GM04504 (cell line): ENCODE measurements around the gene TMEM205.
"Not testable (repeated sequence)": the region's sequence is repeated elsewhere in the genome, so short reads cannot be mapped to it uniquely, and the experiment has no call there.

Experiments used
- DNase-seq: peaks from one replicate; pipeline ENCODE4 v3.0.0-alpha.2; 2012; ENCODE audit warnings: low read depth

The TMEM205 gene

DNA sequence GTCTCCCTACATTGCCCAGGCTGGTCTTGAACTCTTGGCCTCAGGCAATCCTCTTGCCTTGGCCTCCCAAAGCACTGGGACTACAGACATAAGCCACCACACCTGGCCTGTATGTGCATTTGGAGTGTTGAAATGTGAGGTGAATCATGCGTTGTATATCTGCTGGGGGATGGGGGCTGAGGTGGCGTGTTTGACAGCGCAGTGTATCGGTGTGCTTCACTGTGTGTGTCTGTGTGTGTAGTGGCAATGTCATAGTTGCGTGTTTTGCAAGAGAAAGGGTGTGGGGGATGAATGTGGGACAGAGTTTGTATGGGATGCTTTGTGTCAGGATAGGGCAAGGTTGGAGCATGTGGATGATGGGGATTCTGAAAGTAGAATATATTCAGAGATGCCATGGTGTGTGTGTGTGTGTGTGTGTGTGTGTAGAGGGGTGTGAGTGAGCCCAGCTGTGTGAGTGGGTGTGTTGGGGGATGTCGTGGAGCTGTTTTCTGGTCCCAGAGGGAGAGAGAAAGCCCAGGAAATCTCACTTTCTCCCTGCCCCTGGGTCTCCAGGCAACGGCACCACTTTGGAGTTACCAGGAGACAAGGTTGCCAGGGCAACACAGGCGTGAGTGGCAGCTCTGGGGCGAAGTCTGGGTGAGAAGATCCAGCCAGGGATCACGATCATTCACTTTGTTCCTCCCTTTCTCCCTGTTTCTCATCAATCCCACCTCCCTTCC is 27.3 kb upstream of the TMEM205 start:
- no peak for DNase-seq

- no peak for DNase-seq
Observed at GRCh38 chr19:11370744-11371143, 24.7 kb upstream of the TMEM205 start.

GRCh38 chr19:11367528-11367927 is 21.5 kb upstream of the TMEM205 start:
- no peak for DNase-seq

- no peak for DNase-seq
Observed at GRCh38 chr19:11365557-11366117, 19.6 kb upstream of the TMEM205 start.

DNA sequence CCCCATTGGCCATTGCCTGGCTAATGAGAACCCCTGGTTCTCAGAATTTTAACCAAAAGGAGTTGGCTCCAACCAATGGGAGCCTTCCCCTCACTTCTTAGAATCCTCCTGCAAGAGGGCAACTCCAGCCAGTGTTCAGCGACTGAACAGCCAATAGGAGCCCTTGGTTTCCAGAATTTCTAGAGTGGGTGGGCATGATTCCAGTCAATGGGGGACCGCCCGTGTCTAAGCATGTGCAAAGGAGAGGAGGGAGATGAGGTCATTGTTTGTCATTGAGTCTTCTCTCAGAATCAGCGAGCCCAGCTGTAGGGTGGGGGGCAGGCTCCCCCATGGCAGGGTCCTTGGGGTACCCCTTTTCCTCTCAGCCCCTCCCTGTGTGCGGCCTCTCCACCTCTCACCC is 18.9 kb upstream of the TMEM205 start:
- DNase-seq, result no peak

DNA sequence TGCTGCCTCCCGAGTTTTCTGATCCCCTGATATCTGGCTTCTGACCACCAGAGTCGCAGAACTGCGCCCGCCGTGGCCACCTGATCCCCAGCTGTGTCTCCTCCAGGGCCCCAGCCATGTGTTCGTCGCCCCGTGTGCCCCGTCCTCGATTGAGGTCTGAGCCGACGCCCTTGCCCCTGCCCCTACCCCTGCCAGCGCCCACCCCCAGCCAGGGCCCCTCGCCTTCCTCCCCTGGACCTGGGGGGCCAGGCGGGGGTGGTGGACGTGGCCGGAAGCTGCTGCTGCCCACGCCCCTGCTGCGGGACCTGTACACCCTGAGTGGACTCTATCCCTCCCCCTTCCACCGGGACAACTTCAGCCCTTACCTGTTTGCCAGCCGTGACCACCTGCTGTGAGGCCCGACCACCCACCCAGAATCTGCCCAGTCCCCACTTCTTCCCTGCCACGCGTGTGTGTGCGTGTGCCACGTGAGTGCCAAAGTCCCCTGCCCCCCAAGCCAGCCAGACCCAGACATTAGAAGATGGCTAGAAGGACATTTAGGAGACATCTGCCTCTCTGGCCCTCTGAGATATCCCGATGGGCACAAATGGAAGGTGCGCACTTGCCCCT is 18.3 kb upstream of the TMEM205 start:
- no peak for DNase-seq

GRCh38 chr19:11363881-11364280 is 17.8 kb upstream of the TMEM205 start:
- no peak for DNase-seq

- DNase-seq, result no peak
Observed at GRCh38 chr19:11361771-11362731, 16.0 kb upstream of the TMEM205 start.

GRCh38 chr19:11361037-11361770 is 15.1 kb upstream of the TMEM205 start:
- no peak for DNase-seq

- no peak for DNase-seq
Observed at GRCh38 chr19:11359421-11359820, 13.4 kb upstream of the TMEM205 start.

- no peak for DNase-seq
Observed at GRCh38 chr19:11356676-11357550, 10.8 kb upstream of the TMEM205 start.

DNA sequence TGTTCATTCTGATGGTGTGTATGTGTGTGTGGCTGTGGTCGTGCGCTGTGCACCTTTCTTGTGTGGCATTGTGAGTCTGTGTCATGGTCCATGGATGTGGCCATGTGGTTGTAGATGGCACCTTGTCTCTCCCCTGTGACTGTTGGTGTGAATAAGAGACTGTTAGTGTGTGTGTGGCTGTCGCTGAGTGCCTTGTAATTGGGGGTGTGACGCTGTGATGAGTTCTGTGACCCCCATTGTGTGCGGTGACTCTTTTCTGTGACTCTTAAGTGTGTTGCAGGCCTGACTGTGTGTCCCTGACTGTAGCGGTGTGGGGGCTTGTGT is 10.0 kb upstream of the TMEM205 start:
- no peak for DNase-seq

DNA sequence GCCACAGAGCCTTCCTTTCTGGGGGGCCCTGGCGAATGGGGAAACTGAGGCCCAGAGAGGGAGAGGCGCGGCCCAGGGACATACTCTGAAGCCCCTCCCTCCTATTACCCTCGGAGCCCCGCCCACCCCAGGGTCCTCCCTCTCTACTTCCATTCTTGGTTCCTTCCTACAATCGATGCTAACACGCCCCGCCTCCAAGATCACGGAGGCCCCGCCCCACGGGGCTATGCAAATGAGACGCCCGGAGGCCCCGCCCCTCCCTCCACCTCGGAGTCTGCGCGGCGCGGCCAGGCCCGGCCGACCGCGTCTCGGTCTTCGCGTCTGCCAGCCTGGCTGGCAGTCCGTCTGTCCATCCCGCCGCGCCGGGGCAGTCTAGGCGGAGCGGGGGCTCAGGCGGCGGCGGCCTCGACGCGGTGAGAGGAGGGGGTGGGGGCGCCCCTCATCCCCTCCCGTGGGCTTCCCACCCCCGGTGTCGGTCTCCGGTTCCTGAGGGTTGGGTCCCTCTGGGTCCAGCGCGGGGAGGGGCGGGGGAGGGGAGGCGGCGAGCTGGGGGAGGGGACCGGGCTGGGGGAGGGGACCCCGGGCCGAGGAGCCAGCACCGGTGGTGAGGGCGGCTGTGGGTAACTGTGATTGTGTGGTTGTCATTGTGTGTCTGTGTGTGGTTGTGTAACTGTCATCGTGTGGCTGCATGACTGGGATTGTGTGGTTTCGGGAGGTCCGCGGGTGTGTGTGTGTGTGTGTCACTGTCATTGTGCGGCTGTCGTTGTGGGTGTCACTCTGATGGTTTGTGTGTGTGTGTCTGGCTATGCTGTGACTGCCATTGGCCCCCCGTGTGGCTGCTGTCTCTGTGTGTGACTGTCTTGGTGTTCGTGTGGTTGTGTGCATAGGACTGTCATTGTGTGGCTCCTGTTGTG is 9.3 kb upstream of the TMEM205 start, which contains the start of gene PLPPR2:
Gene PLPPR2 (plus strand): TSS at position 273 of the 914 bp plus-strand sequence. CDS start 2,242 bp downstream, outside the sequence.
- peak; percentile 72 for DNase-seq

GRCh38 chr19:11354102-11354501 is 8.0 kb upstream of the TMEM205 start:
- not testable (repeated sequence) for DNase-seq

GRCh38 chr19:11349171-11349570 is 3.1 kb upstream of the TMEM205 start:
- no peak for DNase-seq

- no peak for DNase-seq
Observed at GRCh38 chr19:11347546-11348039, 1.5 kb upstream of the TMEM205 start.

GRCh38 chr19:11345122-11345803 is 805 bp downstream of the TMEM205 start:
- DNase-seq, result no peak

DNA sequence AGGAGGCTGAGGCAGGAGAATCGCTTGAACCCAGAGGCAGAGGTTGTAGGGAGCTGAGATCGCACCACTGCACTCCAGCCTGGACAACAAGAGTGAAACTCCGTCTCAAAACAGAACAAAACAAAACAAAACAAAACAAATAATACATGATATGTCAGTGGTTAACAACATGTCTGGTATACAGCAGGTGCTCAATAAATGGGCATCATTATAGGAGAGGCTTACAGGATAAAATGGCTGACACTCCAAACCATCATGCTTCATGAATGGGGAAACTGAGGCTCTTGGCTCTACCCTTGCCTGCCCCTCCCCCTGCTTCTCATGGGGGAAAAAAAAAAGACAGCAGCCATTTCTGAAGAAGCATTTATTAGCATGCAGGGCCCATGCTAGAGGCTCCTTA is 3.6 kb downstream of the TMEM205 start:
- no peak for DNase-seq

GRCh38 chr19:11340099-11340467 is 6.0 kb downstream of the TMEM205 start:
- not testable (repeated sequence) for DNase-seq
